Psoas muscle (tissue), 8 donors: ENCODE results near the gene TEKT2. TPM values are rescaled to one million over a fixed set of nuclear protein-coding genes. Genes with fewer than 3 reads are reported as not detected.

Source experiments
- ATAC-seq, 4 donors: fragments of 200-7000 bp; cut with Tn5 transposase; one replicate each; pipeline ENCODE4 v1.9.1; 2020; ENCODE audit warnings: moderate library complexity in 3 of 4, mild to moderate bottlenecking in 2 of 4
- DNase-seq, 2 donors: peaks; one replicate each; pipeline ENCODE4 v3.0.0-alpha.2; 2020
- H3K27ac ChIP-seq: fragments of 200-600 bp; one replicate; pipeline ENCODE4 v1.8.0; 2022
- H3K27me3 ChIP-seq, 3 donors: fragments of 200-600 bp in 1 of 3; one replicate each; pipeline versions ENCODE4 v1.6.1 to v1.8.0; 2013 to 2022; ENCODE audit warnings: low read length in 2 of 3, mild to moderate bottlenecking in 2 of 3, moderate library complexity in 1 of 3; ENCODE audit not compliant: insufficient read depth in 3 of 3
- H3K36me3 ChIP-seq, 2 donors: fragments of 200-600 bp in 1 of 2; one replicate each; pipeline versions ENCODE4 v1.6.1 to v1.8.0; 2013 to 2022; ENCODE audit warnings: low read depth in 1 of 2, mild to moderate bottlenecking in 1 of 2, moderate library complexity in 1 of 2; ENCODE audit not compliant: insufficient read depth in 1 of 2
- H3K4me1 ChIP-seq: fragments of 200-600 bp; one replicate; pipeline ENCODE4 v1.8.0; 2022
- H3K4me3 ChIP-seq: fragments of 200-600 bp; one replicate; pipeline ENCODE4 v1.8.0; 2022; ENCODE audit warnings: mild to moderate bottlenecking
- H3K9me3 ChIP-seq: fragments of 200-600 bp; one replicate; pipeline ENCODE4 v1.8.0; 2022
- CTCF ChIP-seq: fragments of 200-600 bp; IDR thresholded peaks from one replicate; pipeline ENCODE4 v1.8.0; 2022; ENCODE audit warnings: antibody characterized with exemption
- WGBS, 3 donors: extraction: QIAGEN DNeasy Blood & Tissue Kit; methylation state at CpG; one replicate each; pipeline versions ENCODE4 v1.1.6 to v1.1.7; 2013; 5-methylcytosine and 5-hydroxymethylcytosine counted together
- intact Hi-C, 2 donors: fragments of 100-400 bp; cut with DNase I; formaldehyde crosslinking; loops; one replicate each; pipeline versions ENCODE4 v1.11.0 to v1.14.2; 2022
- polyA plus RNA-seq, 3 donors: library from polyadenylated mRNA; stranded (reverse); fragments of 200-250 nt; gene quantifications; one replicate each; pipeline ENCODE4 v1.2.3, GENCODE V29; 2013
- total RNA-seq, 4 donors: library from RNA; stranded (reverse); fragmentation: NEBNext Ultra II Directional in 2 of 4; extraction: Animal tissue kit (Norgen Biotek cat#: 25700) in 2 of 4; gene quantifications; one replicate each; pipeline versions ENCODE4 v1.2.1 to v1.2.4, GENCODE V29; 2021 to 2023
- donor health status: healthy with polysubstance abuse.
- donor health status: DM: no; HTN: no; CAD: no; lungs with moderate emphysema.
- donor health status: Bipolar disorder and iron deficiency.
- donor health status: healthy.
- donor health status: DM: yes; HTN: yes; CAD: no.
- donor health status: DM: no; HTN: no; CAD: no.
- donor health status: DM: no; HTN: no; CAD: no.
- donor health status: DM: yes; HTN: yes; CAD: no.

TEKT2 gene
- total and polyA plus RNA-seq, 7 donors, result 0.03 to 0.04 TPM; not detected in 5

DNA sequence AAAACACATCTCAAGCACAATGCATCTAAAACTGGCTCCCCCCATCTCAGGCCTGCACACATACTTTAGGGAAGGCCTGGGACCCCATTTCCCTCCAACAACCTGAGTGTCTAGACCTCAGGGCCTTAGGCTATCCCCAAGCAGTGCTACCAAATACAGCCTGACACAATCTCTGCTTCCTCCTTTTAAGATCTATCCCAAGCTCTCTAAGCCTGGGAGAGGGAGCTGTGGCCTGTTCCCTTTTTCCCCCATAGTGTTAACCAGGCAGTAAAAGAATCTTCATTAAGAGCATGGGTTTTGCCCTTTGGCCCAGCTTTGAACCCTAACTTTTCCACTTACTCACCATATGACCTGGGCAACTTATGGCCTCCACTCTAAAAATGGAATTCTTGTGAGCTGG is 51.9 kb downstream of the TEKT2 start:
- Histone ChIP-seq H3K4me1 (peaks cover 37% of the 10 kb centered on the region), H3K9me3 (no peaks in the 10 kb centered on the region), H3K27ac (peak overlapping the region; percentile 82), H3K36me3 (peaks cover 2 to 40% of the 10 kb centered on the region in 2 donors), H3K4me3 (no peak overlapping the region), H3K27me3 (no peaks in the 10 kb centered on the region)
- DNase-seq, result no peak
- no peak for TF ChIP-seq CTCF
- intact Hi-C loops, result loop anchor here (2.0 to 5.0 kb wide), 2 partner anchors 37 to 38 kb away; no protein-coding TSS in a partner anchor
- peak in 1 of 4 donors; percentile 5 for ATAC-seq

GRCh38 chr1:36136535-36136934 is 52.6 kb downstream of the TEKT2 start:
- WGBS, 3 donors, result 17 to 48% (median 24%) methylated on average over 1 of the region's 1 CpG
- ATAC-seq, result peak; percentile 85 to 91 (median 89)
- TF ChIP-seq CTCF, result no peak
- Histone ChIP-seq H3K36me3 (peaks cover 2 to 40% of the 10 kb centered on the region in 2 donors), H3K4me3 (no peak overlapping the region), H3K27me3 (no peaks in the 10 kb centered on the region), H3K9me3 (no peaks in the 10 kb centered on the region), H3K27ac (peak overlapping the region; percentile 82), H3K4me1 (peaks cover 37% of the 10 kb centered on the region)
- intact Hi-C loops, result loop anchor here in 1 of 2 donors (5.0 kb wide), 1 partner anchor 39 kb away; no protein-coding TSS in a partner anchor
- peak in 1 of 2 donors; percentile 54 for DNase-seq

- Histone ChIP-seq H3K27me3 (no peaks in the 10 kb centered on the region), H3K4me1 (peaks cover 42% of the 10 kb centered on the region), H3K36me3 (peaks cover 2 to 40% of the 10 kb centered on the region in 2 donors), H3K27ac (peak overlapping the region; percentile 82), H3K9me3 (no peaks in the 10 kb centered on the region), H3K4me3 (no peak overlapping the region)
- ATAC-seq (peak in 1 of 4 donors; percentile 21), DNase-seq (no peak)
- WGBS, 3 donors, result 57 to 65% (median 62%) methylated on average over 5 of the region's 5 CpGs
- intact Hi-C loops, result loop anchor here in 1 of 2 donors (5.0 kb wide), 1 partner anchor 40 kb away; no protein-coding TSS in a partner anchor
- no peak for TF ChIP-seq CTCF
Measured at GRCh38 chr1:36137226-36137625, 53.3 kb downstream of the TEKT2 start.

GRCh38 chr1:36137776-36138175 is 53.9 kb downstream of the TEKT2 start:
- intact Hi-C loops, result loop anchor here in 1 of 2 donors (5.0 kb wide), 1 partner anchor 40 kb away; no protein-coding TSS in a partner anchor
- Histone ChIP-seq H3K9me3 (no peaks in the 10 kb centered on the region), H3K4me1 (peaks cover 47% of the 10 kb centered on the region), H3K36me3 (peaks cover 2 to 40% of the 10 kb centered on the region in 2 donors), H3K27me3 (no peaks in the 10 kb centered on the region), H3K4me3 (no peak overlapping the region), H3K27ac (peak overlapping the region; percentile 82)
- DNase-seq (no peak), ATAC-seq (no peak)
- no peak for TF ChIP-seq CTCF
- 70 to 85% (median 78%) methylated on average over 3 of the region's 3 CpGs for WGBS, 3 donors

Other genes with a start within 250 kb of the TEKT2 start
- 10 to 100 TPM in 3 of 4 donors, 1 to 10 TPM in 1; 9.8 to 16.3 (median 12.8) TPM for gene AGO1, start 200.9 kb upstream of the TEKT2 start, total RNA-seq
- gene AGO1, start 200.9 kb upstream of the TEKT2 start, polyA plus RNA-seq, result 1 to 10 TPM; 2.2 to 6.4 (median 2.4) TPM
- gene AGO3, start 153.0 kb upstream of the TEKT2 start, total RNA-seq, result 10 to 100 TPM; 10.4 to 17.6 (median 17.1) TPM
- gene AGO3, start 153.0 kb upstream of the TEKT2 start, polyA plus RNA-seq, result 1 to 10 TPM; 2.2 to 8.9 (median 6.9) TPM
- 10 to 100 TPM; 20.5 to 40.2 (median 28.8) TPM for gene ADPRS, start 4.8 kb downstream of the TEKT2 start, total RNA-seq
- 10 to 100 TPM; 41.4 to 56.4 (median 45.3) TPM for gene ADPRS, start 4.8 kb downstream of the TEKT2 start, polyA plus RNA-seq
- under 1 TPM; 0.15 to 0.41 (median 0.30) TPM for gene COL8A2, start 41.1 kb downstream of the TEKT2 start, total RNA-seq
- gene COL8A2, start 41.1 kb downstream of the TEKT2 start, polyA plus RNA-seq, result under 1 TPM; 0.06 to 0.12 (median 0.10) TPM
- 10 to 100 TPM; 34.8 to 44.4 (median 38.7) TPM for gene TRAPPC3, start 65.4 kb downstream of the TEKT2 start, total RNA-seq
- gene TRAPPC3, start 65.4 kb downstream of the TEKT2 start, polyA plus RNA-seq, result 10 to 100 TPM; 43.8 to 91.8 (median 73.0) TPM
- 100 to 1,000 TPM; 209 to 230 (median 215) TPM for gene MAP7D1, start 72.1 kb downstream of the TEKT2 start, total RNA-seq
- 100 to 1,000 TPM; 117 to 342 (median 165) TPM for gene MAP7D1, start 72.1 kb downstream of the TEKT2 start, polyA plus RNA-seq
- gene THRAP3, start 140.3 kb downstream of the TEKT2 start, total RNA-seq, result 100 to 1,000 TPM in 3 of 4 donors, 10 to 100 TPM in 1; 96.6 to 159 (median 124) TPM
- 10 to 100 TPM; 45.8 to 92.9 (median 80.3) TPM for gene THRAP3, start 140.3 kb downstream of the TEKT2 start, polyA plus RNA-seq
- 1 to 10 TPM in 1 of 4 donors, under 1 TPM in 3; 0.69 to 1.1 (median 0.96) TPM for gene SH3D21, start 222.3 kb downstream of the TEKT2 start, total RNA-seq
- gene SH3D21, start 222.3 kb downstream of the TEKT2 start, polyA plus RNA-seq, result under 1 TPM; 0.36 to 0.88 (median 0.37) TPM
- gene EVA1B, start 239.6 kb downstream of the TEKT2 start, total RNA-seq, result 1 to 10 TPM; 3.3 to 8.2 (median 5.6) TPM
- 10 to 100 TPM in 1 of 3 donors, 1 to 10 TPM in 2; 2.6 to 13.7 (median 6.9) TPM for gene EVA1B, start 239.6 kb downstream of the TEKT2 start, polyA plus RNA-seq